ENCODE results near the gene CISD3.

- TF ChIP-seq CTCF (IDR thresholded peaks at IDR 0.05) (no peak), EZH2 (IDR thresholded peaks at IDR 0.05; ENCODE audit: borderline replicate concordance, insufficient read depth, low read depth, low read length, poor library complexity, severe bottlenecking) (no peak)
Observed at GRCh38 chr17:38716368-38717005, 13.7 kb upstream of the CISD3 start.
